Uterus (tissue), 2 donors: Measurements from ENCODE around the gene DCDC2.

ENCODE experiments used
- CTCF ChIP-seq, 4 experiments: fragments of 200-600 bp in 2 of 4; fragments of 450-650 bp in 2 of 4; sonication (generic) in 2 of 4; IDR thresholded peaks; one replicate each; pipeline ENCODE4 v1.5.1; 2016 to 2019; ENCODE audit warnings: antibody characterized with exemption in 4 of 4, mild to moderate bottlenecking in 2 of 4, moderate library complexity in 1 of 4
- POLR2A ChIP-seq, 2 donors: fragments of 450-650 bp; IDR thresholded peaks; one replicate each; pipeline ENCODE4 v1.6.1; 2016; ENCODE audit warnings: antibody characterized with exemption in 2 of 2, mild to moderate bottlenecking in 1 of 2, moderate library complexity in 1 of 2

DNA sequence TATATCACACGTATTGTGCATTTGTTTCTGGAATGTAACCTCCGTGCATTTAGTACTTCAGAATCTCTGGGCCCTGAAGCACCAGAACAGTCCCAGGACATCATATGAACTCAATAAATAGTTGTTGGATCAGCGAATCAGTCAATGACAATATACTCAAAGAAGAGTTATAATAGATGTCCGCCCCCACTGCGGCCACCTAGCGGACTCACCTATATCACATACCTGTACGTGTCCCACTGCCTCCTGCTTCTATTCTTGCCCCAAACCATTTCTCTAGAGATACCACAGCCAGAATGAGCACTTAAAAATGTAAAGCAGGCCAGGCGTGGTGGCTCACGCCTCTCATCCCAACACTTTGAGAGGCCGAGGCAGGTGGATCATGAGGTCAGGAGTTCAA is 73.9 kb downstream of the DCDC2 start:
- TF ChIP-seq CTCF (IDR thresholded peaks at IDR 0.05) (no peak), POLR2A (IDR thresholded peaks at IDR 0.05) (no peak)
